RPMI8226 (cell line): ENCODE data around the gene YJEFN3.

Source experiments
- DNase-seq: peaks from one replicate; pipeline ENCODE4 v3.0.0-alpha.2; 2015

The YJEFN3 gene

DNA sequence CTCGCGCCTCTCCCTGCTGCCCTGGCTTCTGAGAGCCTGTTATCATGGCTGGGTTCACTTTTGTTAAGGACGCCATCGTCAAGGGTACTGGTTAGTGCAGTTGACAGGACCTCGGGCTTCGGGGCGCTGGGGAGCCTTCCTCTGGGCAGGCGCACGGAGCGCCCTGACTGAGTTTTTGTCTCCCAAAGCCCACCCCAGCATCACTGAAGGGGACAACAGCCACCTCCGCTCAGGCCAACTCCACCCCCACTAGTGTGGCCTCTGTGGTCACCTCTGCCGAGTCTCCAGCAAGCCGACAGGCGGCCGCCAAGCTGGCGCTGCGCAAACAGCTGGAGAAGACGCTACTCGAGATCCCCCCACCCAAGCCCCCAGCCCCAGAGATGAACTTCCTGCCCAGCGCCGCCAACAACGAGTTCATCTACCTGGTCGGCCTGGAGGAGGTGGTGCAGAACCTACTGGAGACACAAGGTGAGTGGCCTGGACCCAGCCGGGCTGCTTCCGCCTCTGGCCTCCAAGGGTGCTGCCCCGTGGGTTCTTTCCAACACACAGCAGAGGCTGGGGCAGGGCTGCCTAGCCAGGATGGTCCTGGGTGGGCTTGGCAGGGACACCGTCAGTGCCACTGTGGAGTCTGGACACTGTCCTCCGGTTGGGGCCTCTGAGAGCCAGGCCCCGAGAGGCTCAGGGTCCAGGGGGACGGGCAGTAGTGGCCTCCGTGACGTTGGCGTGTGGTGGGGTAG is 30.3 kb upstream of the YJEFN3 start:
- DNase-seq = no peak

DNA sequence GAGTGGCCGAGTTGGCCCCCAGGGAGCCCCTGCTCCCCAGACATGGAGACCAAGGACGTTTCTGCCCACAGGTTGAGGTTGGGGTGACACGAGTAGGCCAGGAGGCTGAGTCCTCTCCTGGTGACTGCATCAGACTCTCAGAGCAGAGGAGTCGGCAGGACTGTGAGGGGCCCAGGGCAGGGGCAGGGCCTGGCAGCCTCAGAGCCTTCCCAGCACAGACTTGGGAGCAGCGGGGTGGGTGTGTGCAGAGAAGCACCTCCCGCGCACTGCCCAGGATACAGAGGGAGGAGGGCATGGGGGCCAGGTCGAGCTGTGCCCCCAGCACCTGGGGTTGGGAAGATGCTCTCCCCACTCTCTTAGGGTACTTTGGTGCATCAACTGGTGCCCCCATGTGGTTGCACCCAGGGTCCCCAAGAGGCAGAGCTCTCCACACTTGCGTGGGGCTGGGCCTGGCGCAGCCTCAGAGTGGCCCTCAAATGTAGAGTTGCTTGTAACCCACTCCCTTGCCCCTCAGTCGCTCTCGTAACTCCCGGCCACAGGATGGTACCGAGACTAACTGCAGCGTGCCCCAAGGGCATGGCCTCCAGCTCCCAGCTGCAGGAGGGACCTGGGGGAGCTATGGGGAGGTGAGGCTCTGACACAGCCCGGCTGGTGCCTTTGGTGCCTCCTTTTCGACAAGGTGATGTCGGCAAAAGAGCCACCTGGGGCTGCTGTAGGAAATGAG is 29.3 kb upstream of the YJEFN3 start:
- no peak for DNase-seq

DNA sequence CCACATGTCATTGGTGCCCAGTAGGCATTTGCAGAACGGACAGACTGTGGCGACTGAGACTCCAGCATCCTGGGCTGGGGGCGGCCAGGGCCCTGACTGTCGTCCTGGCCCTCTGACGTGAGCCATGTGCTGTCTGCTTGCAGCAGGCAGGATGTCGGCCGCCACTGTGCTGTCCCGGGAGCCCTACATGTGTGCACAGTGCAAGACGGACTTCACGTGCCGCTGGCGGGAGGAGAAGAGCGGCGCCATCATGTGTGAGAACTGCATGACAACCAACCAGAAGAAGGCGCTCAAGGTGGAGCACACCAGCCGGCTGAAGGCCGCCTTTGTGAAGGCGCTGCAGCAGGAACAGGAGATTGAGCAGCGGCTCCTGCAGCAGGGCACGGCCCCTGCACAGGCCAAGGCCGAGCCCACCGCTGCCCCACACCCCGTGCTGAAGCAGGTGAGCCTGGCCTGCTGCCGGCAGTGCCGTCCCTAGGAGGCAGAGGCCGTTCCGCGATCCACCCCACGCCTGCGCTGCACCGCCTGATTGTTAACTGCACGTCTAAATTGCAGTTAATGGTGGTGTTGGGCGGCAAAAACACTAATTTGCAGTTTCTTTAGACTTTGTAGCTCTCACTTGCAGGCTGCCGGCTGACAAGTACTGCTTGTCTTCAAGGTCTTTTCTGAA is 27.6 kb upstream of the YJEFN3 start:
- no peak for DNase-seq

DNA sequence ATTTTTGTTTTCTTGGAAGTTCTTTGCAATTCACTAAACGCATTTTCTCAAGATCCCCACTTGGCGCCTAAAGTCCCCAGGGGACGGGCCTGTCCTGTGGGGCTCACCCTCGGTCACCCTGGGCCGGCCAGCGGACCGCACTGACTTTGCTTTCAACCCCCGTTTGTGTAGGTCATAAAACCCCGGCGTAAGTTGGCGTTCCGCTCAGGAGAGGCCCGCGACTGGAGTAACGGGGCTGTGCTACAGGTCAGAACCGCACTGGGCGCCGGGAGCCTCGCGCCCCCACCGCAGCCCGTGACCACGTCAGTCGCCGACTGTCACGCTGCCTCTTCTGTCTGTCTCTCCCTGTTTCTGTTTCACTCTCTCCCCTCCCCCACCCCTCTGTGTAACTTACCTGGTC is 26.9 kb upstream of the YJEFN3 start:
- DNase-seq = no peak

DNA sequence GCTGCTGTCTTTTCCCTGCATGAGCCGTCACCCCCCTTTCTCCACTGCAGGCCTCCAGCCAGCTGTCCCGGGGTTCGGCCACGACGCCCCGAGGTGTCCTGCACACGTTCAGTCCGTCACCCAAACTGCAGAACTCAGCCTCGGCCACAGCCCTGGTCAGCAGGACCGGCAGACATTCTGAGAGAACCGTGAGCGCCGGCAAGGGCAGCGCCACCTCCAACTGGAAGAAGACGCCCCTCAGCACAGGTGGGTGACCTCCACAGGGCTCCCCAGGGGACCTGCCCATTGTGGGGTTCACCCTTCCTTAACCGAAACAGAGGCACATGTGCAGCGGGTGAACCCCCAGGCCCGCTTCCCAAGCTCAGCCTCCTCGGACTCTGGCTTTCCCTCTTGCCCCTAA is 26.4 kb upstream of the YJEFN3 start:
- no peak for DNase-seq

DNA sequence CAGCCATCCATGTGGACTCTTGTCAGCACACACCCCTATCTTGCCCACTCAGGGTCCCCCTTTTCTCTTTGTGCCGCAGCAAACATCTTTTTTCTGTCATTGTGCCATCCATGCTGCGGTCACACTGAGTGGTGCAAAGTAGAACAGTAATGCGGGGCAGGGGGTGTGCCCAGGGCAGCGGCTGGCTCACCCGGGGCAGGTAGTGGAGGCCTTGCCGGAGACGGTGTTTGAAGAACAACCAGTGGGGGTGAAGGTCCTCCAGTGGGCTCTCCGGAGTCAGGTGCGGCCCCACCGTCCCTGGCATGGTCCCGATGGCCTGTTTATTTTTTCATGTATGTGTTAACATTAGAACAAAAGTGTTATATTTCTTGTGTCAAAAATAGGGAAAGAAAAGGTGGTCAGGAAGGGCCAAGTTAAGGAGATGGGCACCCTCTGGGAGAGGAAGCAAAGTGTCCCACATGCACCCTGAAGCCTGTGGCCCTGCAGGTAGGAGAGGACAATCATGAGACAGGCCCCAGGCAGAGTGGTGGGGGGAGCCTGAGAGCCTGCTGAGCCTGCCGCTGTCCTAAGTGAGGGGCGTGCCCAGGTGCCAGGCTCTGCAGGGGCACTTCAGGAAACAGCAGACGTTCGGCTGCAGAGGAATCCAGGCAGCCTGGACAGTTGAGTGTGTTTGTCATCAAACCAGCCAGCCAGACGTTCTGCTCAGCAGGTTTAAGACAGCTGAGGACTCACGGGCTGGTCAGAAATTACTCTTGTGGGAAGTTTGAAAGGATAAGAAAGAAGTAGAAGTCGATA is 25.7 kb upstream of the YJEFN3 start:
- DNase-seq = no peak

DNA sequence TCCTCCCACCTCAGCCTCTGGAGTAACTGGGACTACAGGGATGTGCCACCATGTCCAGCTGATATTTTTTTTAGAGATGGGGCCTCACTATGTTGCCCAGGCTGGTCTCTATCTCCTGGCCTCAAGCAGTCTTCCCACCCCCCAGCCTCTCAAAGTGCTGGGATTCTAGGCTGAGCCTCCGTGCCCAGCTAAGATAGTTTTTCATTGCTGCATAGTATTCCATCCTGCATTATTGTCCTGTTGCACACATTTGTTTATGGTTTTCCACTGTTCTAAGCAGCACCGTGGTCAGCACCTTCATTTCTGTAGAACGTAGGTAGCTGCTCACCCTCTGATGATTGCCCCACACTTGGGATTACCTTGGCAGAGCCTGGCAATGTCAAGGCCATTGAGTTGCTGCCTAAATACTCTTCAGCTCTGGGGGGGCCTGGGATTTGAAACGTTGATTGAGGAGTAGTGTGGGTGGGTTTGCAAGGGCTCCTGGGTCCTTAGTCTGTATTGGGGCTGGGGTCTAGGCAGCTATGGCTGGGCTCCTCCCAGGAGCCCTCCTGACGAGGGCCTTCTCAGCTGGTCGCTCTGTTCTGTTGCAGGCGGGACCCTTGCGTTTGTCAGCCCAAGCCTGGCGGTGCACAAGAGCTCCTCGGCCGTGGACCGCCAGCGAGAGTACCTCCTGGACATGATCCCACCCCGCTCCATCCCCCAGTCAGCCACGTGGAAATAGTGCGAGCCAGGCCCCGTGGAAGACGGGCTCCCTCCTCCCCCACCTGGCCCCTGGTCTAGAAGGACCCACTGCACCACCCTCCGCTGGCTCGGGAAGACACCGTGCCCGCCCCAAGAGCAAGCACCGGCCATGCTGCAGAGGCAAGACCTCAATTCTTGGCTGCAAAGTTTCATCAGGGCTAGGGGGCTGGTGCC is 23.7 kb upstream of the YJEFN3 start:
- DNase-seq = no peak

DNA sequence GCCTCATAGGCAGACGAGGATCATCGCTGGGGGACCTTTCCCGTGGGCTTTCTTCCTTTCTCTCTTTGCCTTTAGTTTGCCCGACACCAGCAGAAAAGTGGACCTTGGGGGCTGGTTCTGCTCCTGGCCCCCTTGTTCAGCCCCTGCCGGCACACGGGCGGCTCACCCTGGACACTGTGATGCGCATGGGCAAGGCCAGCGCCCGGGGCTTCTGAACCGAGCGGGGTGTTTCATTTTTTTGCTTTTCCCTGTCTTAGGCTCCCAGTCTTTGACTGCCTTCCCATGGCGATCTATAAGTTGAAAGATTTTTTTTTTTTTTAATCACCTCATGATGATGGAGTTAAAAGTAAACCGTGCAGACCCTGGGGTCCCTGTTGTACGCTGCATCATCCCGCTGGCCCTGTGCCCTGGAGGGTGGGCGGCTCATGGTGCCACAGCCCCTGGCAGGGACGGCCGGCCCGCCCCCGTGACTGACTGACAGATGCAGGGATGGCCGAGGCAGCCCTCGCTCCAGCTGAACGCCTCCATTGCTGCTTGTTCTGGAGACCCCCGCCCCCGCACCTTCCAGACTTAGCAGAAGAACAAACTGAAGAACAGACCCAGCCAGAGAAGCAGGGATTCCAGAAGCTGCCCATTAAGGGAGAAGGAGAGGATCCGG is 22.9 kb upstream of the YJEFN3 start:
- no peak for DNase-seq

DNA sequence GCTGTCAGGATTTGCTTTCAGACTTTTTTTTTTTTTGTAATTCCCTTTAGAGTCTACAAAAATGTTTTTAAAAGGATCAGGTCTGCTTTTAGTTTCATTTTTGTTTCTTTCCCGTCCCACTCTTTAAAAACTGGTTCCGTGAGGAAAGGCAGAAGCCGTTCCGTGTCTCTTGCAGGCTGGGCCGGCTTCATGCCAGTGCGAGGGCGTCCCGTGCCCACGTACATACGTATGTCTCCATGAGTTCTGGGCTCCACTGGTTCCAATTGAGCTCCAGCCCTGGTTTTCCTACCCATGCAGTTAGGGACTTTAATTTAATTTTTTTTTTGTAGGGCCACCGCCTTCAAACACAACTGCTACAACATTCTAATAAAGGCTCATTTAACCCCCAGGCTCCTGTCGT is 22.1 kb upstream of the YJEFN3 start:
- no peak for DNase-seq

DNA sequence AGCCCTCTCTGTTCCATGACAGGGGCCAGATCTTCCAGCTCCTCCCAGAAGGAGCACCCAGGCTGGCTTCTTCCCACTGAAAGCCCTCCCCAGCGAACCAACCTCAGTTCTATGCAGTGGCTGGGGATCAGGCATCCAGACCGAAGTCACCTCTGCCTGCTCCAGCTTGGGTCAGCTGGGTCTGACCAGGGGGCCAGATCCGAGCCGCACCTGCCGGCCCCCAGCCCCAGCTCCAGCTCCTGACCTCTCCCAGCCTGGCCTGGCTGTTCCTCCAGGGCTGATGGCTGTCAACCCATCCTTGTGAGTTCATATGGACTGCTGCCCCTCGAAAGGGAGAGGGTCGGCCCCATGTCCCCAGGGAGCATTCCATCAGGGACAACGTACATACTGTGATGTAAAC is 21.4 kb upstream of the YJEFN3 start:
- no peak for DNase-seq

DNA sequence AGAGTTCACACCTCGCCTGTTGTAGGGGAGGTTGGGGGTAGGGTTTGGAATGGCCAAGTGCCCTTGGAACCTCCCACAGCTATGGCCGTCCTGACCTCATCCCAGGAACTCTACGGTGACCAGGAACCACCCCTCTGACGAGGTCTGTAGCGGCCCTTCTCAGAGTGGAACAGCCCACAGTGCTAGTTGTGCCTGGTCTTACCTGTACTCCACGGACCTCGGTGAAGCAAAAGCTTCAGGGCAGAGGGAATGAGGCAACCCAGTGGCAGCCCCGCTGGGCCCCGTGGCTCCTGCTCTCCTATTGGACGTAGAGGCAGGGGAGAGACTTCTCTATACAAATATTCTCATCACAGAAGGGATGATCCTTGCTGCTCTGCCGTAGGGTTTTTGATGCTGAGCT is 20.5 kb upstream of the YJEFN3 start:
- DNase-seq = no peak

DNA sequence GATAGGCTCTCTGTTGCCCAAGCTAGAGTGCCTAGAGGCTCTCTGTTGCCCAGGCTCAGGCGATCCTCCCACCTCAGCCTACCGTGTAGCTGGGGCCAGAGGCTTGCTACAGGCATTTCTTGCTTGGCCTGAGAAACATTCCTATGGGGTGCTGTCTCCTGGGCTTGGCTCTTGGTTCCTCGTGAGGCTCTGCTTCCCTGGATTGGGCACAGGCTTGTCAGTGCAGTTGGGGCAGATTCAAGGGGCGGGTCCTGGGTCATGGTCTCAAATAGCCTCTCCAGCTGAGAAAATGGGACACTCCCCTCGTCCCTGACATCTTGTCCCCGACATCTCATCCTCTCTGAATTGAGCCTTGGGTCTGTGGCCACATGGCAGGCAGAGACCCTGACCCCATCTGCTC is 18.3 kb upstream of the YJEFN3 start:
- DNase-seq = no peak

DNA sequence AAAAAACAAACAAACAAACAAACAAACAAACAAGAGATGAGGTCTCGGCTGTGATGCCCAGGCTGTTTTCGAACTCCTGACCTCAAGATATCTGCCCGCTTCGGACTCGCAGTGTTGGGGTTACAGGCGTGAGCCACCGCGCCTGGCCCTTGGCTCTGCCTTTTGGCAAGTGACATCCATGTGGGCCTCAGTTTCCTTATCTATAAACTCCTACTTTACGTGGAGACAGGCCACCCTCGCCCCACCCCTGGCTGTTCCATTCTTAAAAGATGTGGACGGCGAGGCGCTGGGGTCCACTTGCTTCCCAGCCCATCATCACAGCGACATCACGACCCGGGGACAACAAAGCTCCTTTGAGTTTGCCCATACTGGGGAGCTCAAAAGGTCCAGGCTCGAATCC is 15.0 kb upstream of the YJEFN3 start:
- no peak for DNase-seq

DNA sequence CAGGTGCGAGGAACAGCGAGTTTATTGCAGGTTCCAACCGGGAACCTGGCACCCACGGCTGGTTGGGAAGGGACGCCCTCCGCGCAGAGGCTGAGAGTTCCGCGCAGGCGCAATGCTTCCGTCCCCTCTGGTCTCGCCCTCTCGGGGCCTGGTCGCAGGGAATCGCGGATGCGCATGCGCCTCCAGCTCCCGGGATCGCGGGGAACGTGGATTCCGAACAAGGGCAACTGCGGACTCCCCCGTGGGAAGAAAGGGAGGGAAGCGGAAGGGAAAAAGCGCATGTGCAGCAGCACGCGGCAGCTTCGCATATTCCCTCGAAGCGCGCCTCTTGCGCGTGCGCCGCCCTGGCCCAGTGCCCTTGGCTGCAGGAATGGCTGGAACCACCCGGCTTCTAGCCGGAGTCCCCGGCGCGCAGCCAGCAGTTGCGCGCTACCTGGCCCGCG is 14.5 kb upstream of the YJEFN3 start:
- no peak for DNase-seq

DNA sequence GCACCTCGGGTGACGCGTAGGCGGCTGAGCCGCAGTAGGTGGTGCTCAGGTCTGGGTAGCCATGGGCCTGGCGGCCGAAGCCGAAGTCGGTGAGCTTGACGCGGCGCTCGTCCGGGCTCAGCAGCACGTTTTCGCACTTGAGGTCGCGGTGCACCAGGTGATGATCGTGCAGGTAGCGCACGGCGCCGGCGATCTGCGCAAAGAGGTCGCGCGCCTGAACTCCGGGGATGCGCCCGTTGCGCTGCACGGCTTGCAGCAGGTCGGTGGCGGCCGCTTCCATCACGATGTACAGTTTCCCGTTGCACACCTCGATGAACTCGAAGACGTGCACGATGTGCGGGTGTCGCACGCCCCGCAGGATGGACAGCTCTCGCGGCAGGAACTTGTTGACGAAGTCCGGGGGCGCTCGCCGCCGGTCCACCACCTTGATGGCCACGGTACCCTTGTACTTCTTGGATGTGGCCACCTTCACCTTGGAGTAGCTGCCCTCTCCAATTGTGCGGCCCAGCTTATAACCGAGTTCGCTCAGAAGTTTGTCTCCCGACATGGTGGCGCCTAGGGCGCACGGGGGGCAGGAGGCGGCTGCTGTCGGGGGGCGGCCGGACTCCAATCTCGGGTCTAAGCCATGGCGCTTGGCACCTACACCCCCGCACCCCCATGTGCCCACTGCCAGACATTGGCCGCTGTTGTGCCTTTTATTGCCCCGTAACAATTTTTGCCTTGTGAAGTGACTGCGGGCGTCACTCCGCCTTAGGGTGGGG is 13.7 kb upstream of the YJEFN3 start, which contains the start of gene TSSK6:
Gene TSSK6 (minus strand): TSS at position 668 of the 761 bp plus-strand sequence. CDS start 121 bp downstream, at position 547.
- no peak for DNase-seq

DNA sequence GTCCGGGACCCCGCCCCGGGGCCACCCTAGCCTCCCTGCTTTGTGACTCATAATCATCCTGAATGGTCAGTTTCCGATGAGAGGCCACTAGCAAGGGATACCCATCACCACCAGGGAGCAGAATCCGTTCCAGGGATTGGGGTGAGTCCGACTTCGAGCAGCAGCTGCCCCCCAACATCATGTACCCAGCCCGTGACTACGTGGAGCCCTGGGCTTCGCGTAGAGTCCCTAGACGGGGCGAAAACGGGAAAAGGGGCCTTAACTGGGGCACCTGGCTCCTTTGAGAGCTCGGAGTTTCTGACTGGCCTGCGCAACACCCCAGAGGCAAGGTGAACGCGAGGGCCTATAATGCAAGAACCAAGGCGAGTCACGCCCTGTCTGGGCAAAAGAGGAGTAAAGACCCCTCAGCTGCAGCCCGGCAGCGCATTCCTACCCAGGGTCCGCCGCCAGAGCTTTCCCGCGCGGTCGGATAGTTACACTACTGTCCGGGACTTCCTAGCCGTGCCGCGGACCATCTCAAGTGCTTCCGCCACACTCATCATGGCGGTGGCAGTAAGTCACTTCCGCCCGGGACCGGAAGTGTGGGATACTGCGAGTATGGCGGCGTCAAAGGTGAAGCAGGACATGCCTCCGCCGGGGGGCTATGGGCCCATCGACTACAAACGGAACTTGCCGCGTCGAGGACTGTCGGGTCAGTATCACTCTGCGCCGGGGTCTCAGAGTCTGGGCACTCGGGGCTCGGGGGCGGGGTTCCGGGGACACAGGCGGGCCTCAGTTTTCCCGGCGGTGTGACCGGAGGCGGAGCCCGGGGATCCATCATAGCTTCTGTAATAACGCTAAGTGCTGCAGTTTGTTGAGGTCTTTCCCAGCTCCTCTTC is 12.8 kb upstream of the YJEFN3 start, which contains the start of gene NDUFA13:
Gene NDUFA13 (plus strand): TSS at position 584 of the 878 bp plus-strand sequence. CDS start 14 bp downstream, at position 598.
- DNase-seq = peak; percentile 94

DNA sequence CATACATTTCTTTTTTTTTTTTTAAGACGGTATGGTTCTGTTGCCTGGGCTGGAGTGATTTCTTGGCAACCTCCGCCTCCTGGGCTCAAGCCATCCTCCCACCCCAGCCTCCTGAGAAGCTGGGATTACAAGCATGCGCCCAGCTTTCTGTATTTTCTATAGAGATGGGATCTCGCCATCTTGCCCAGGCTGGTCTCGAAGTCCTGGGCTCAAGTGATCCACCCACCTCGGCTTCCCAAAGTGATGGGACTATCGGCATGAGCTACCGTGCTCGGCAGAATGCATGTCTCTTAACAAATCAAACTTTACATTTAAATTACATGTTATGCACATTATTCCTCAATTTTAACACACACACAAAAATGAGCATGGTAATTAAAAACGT is 11.5 kb upstream of the YJEFN3 start:
- no peak for DNase-seq

DNA sequence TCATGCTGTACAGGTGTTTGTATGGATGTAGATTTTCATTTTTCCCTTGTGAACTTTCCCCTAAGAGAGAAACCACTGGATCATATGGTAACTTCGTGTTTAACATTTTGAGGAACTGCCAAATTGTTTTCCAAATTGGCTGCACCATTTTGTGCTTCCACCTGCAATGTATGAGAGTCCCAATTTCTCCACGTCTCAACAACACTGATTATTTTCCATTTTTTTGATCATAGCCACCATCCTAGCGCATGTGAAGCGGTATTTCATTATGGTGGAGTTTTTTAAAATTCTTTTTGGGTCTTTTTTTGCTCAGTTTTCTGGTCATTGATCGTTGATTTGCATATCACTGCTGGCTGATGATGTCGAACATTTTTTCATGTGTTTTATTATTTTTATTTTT is 7.7 kb upstream of the YJEFN3 start:
- no peak for DNase-seq

DNA sequence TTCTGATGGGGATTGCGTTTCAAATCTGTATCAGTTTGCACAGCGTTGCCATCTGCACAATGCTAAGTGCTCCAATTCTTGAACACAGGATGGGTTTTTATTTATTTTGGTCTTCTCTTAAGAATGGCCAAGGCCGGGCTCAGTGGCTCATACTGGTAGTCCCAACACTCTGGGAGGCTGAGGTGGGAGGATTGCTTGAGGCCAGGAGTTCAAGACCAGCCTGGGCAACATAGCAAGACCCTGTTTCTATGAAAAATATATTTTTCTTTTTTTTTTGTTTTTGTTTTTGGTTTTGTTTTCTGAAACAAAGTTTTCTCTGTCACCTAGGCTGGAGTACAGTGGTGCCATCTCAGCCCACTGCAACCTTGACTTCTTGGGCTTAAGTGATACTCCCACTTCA is 5.5 kb upstream of the YJEFN3 start:
- DNase-seq = no peak
